Ectodermal cell (in vitro differentiated cells): ENCODE measurements around the gene TASP1.
"Not testable (repeated sequence)": the region's sequence is repeated elsewhere in the genome, so short reads cannot be mapped to it uniquely, and the experiment has no call there.

Experiments used
- H3K27ac ChIP-seq: 2 replicates; pipeline ENCODE4 v1.7.0; 2013; ENCODE audit warnings: mild to moderate bottlenecking, low read depth, low read length; ENCODE audit not compliant: insufficient read depth, poor library complexity, severe bottlenecking
- H3K27me3 ChIP-seq: 2 replicates; pipeline ENCODE4 v1.7.0; 2013; ENCODE audit warnings: mild to moderate bottlenecking, low read length; ENCODE audit not compliant: insufficient read depth, control insufficient read depth, poor library complexity, severe bottlenecking
- H3K36me3 ChIP-seq: one replicate; pipeline ENCODE4 v1.7.0; 2013; ENCODE audit warnings: low read length; ENCODE audit not compliant: control insufficient read depth, insufficient read depth
- H3K4me1 ChIP-seq: one replicate; pipeline ENCODE4 v1.7.0; 2013; ENCODE audit warnings: low read length; ENCODE audit not compliant: control insufficient read depth, insufficient read depth
- H3K4me3 ChIP-seq: 2 replicates; pipeline ENCODE4 v1.7.0; 2013; ENCODE audit warnings: low read depth, low read length, control low read depth; ENCODE audit not compliant: insufficient read depth
- H3K9me3 ChIP-seq: 2 replicates; pipeline ENCODE4 v1.7.0; 2013; ENCODE audit warnings: mild to moderate bottlenecking, low read length, moderate library complexity; ENCODE audit not compliant: control insufficient read depth
- WGBS, 2 experiments: methylation state at CpG; one replicate each; pipeline ENCODE4 v1.1.7; 2013; ENCODE audit warnings: missing lambda C conversion rate in 2 of 2; 5-methylcytosine and 5-hydroxymethylcytosine counted together

The TASP1 gene

GRCh38 chr20:13396022-13396421 lies 242.7 kb downstream of the TASP1 start:
- Histone ChIP-seq H3K4me3 (no peak overlapping the region), H3K36me3 (no peaks in the 10 kb centered on the region), H3K27me3 (no peaks in the 10 kb centered on the region), H3K9me3 (no peaks in the 10 kb centered on the region), H3K27ac (no peak overlapping the region), H3K4me1 (no peaks in the 10 kb centered on the region)
- WGBS, 2 experiments: 92 to 93% methylated on average over 2 to 3 of the region's 3 CpGs

GRCh38 chr20:13395232-13395631 lies 243.5 kb downstream of the TASP1 start:
- H3K27ac ChIP-seq: no peak overlapping the region
- 86 to 91% methylated on average over 1 of the region's 1 CpG for WGBS, 2 experiments

GRCh38 chr20:13392391-13392790 lies 246.3 kb downstream of the TASP1 start:
- Histone ChIP-seq H3K4me1 (no peaks in the 10 kb centered on the region), H3K27me3 (no peaks in the 10 kb centered on the region), H3K4me3 (no peak overlapping the region), H3K36me3 (no peaks in the 10 kb centered on the region), H3K27ac (no peak overlapping the region), H3K9me3 (no peaks in the 10 kb centered on the region)
- WGBS, 2 experiments: 93 to 99% methylated on average over 5 of the region's 5 CpGs

More at GRCh38 chr20:13395232-13395631, 243.5 kb downstream of the TASP1 start:
- Histone ChIP-seq H3K27me3 (no peaks in the 10 kb centered on the region), H3K4me1 (no peaks in the 10 kb centered on the region), H3K4me3 (no peak overlapping the region), H3K36me3 (no peaks in the 10 kb centered on the region), H3K9me3 (no peaks in the 10 kb centered on the region)

GRCh38 chr20:13389115-13389514 lies 249.6 kb downstream of the TASP1 start:
- no peaks in the 10 kb centered on the region for H3K27me3 ChIP-seq
- no peaks in the 10 kb centered on the region for H3K36me3 ChIP-seq
- 100% methylated on average over 2 of the region's 3 CpGs for WGBS, 2 experiments
- H3K4me3 ChIP-seq: no peak overlapping the region
- H3K27ac ChIP-seq: no peak overlapping the region
- H3K9me3 ChIP-seq: no peaks in the 10 kb centered on the region
- H3K4me1 ChIP-seq: no peaks in the 10 kb centered on the region

- Histone ChIP-seq H3K27me3 (no peaks in the 10 kb centered on the region), H3K4me3 (no peak overlapping the region), H3K36me3 (no peaks in the 10 kb centered on the region), H3K9me3 (no peaks in the 10 kb centered on the region), H3K27ac (no peak overlapping the region), H3K4me1 (no peaks in the 10 kb centered on the region)
- 91 to 99% methylated on average over 2 of the region's 2 CpGs for WGBS, 2 experiments
Observed at GRCh38 chr20:13384132-13384531, 254.6 kb downstream of the TASP1 start.

GRCh38 chr20:13382786-13383185 lies 255.9 kb downstream of the TASP1 start:
- Histone ChIP-seq H3K27ac (no peak overlapping the region), H3K4me3 (no peak overlapping the region), H3K9me3 (no peaks in the 10 kb centered on the region), H3K27me3 (no peaks in the 10 kb centered on the region), H3K36me3 (no peaks in the 10 kb centered on the region), H3K4me1 (no peaks in the 10 kb centered on the region)
- 87 to 94% methylated on average over 3 of the region's 3 CpGs for whole genome bisulfite sequencing, 2 experiments

- H3K36me3 ChIP-seq, H3K9me3 ChIP-seq, H3K4me1 ChIP-seq, H3K27me3 ChIP-seq, H3K4me3 ChIP-seq, H3K27ac ChIP-seq: not testable (repeated sequence)
- 90 to 94% methylated on average over 11 of the region's 11 CpGs for WGBS, 2 experiments
Observed at GRCh38 chr20:13380497-13381229, 258.1 kb downstream of the TASP1 start.

- H3K4me3 ChIP-seq: no peak overlapping the region
- H3K36me3 ChIP-seq: no peaks in the 10 kb centered on the region
- no peak overlapping the region for H3K27ac ChIP-seq
- no peaks in the 10 kb centered on the region for H3K9me3 ChIP-seq
- H3K4me1 ChIP-seq: no peaks in the 10 kb centered on the region
- no peaks in the 10 kb centered on the region for H3K27me3 ChIP-seq
Observed at GRCh38 chr20:13373400-13373799, 265.3 kb downstream of the TASP1 start.

- WGBS, 2 experiments: 94 to 97% methylated on average over 5 to 6 of the region's 6 CpGs
- Histone ChIP-seq H3K9me3 (no peaks in the 10 kb centered on the region), H3K36me3 (no peaks in the 10 kb centered on the region), H3K4me1 (no peaks in the 10 kb centered on the region), H3K27me3 (no peaks in the 10 kb centered on the region), H3K27ac (no peak overlapping the region), H3K4me3 (no peak overlapping the region)
Observed at GRCh38 chr20:13364278-13365170, 274.2 kb downstream of the TASP1 start.

GRCh38 chr20:13363473-13363872 lies 275.3 kb downstream of the TASP1 start:
- H3K27me3 ChIP-seq: no peaks in the 10 kb centered on the region
- H3K36me3 ChIP-seq: no peaks in the 10 kb centered on the region
- no peak overlapping the region for H3K4me3 ChIP-seq
- no peak overlapping the region for H3K27ac ChIP-seq
- H3K9me3 ChIP-seq: no peaks in the 10 kb centered on the region
- no peaks in the 10 kb centered on the region for H3K4me1 ChIP-seq
